Breast epithelium (tissue), 4 donors: ENCODE data around the gene DOK1. TPM values are rescaled to one million over a fixed set of nuclear protein-coding genes. Genes with fewer than 3 reads are reported as not detected.
A peak's percentile ranks its signal among the peaks of the same experiment; 100 is the strongest.

Source experiments
- DNase-seq, 2 donors: peaks; one replicate each; pipeline ENCODE4 v3.0.0-alpha.2; 2019; ENCODE audit warnings: low spot score in 2 of 2
- H3K27ac ChIP-seq, 2 donors: fragments of 200-600 bp; sonication (generic) in 1 of 2; one replicate each; pipeline ENCODE4 v1.5.1; 2016 to 2019; ENCODE audit warnings: mild to moderate bottlenecking in 1 of 2
- H3K27me3 ChIP-seq, 2 donors: fragments of 200-600 bp; sonication (generic) in 1 of 2; one replicate each; pipeline versions ENCODE4 v1.5.1 to v1.6.0; 2017 to 2019; ENCODE audit warnings: control low read depth in 1 of 2, mild to moderate bottlenecking in 1 of 2
- H3K36me3 ChIP-seq: fragments of 200-600 bp; one replicate; pipeline ENCODE4 v1.5.1; 2019
- H3K4me1 ChIP-seq, 2 donors: fragments of 200-600 bp; sonication (generic); one replicate each; pipeline ENCODE4 v1.5.1; 2016 to 2019; ENCODE audit warnings: control low read depth in 1 of 2
- H3K4me3 ChIP-seq, 3 donors: fragments of 200-600 bp; sonication (generic); 1 replicate in 2 of 3; 2 replicates in 1 of 3; pipeline ENCODE4 v1.5.1; 2016 to 2019; ENCODE audit warnings: mild to moderate bottlenecking in 3 of 3, moderate library complexity in 2 of 3
- H3K9me3 ChIP-seq, 2 donors: fragments of 200-600 bp; sonication (generic) in 1 of 2; one replicate each; pipeline ENCODE4 v1.5.1; 2016 to 2019; ENCODE audit warnings: control low read depth in 1 of 2
- POLR2A ChIP-seq: fragments of 450-650 bp; IDR thresholded peaks from one replicate; pipeline ENCODE4 v1.6.1; 2016; ENCODE audit warnings: antibody characterized with exemption, mild to moderate bottlenecking, moderate library complexity
- POLR2AphosphoS5 ChIP-seq, 3 donors: sonication (generic); formaldehyde crosslinking; IDR thresholded peaks; one replicate each; pipeline ENCODE4 v1.6.1; 2017; ENCODE audit warnings: antibody characterized with exemption in 3 of 3
- intact Hi-C: fragments of 100-400 bp; cut with DNase I; formaldehyde crosslinking; loops from one replicate; pipeline ENCODE4 v1.15.1; 2023; ENCODE audit warnings: low total_unique reads
- total RNA-seq, 3 donors: library from RNA; depleted of rRNA; stranded (reverse); fragments of >200 nt; gene quantifications; one replicate each; pipeline ENCODE4 v1.1.0, GENCODE V29; 2016
- TF ChIP-seq, protein P1 (sequence below), 3 donors: fragments of 450-650 bp; IDR thresholded peaks; one replicate each; pipeline ENCODE4 v1.5.1; 2016 to 2017; ENCODE audit warnings: antibody characterized with exemption in 3 of 3, mild to moderate bottlenecking in 3 of 3, moderate library complexity in 3 of 3

The DOK1 gene
- total RNA-seq, 3 donors from 2014 or later: 11.0 to 33.3 (median 13.1) TPM

DNA sequence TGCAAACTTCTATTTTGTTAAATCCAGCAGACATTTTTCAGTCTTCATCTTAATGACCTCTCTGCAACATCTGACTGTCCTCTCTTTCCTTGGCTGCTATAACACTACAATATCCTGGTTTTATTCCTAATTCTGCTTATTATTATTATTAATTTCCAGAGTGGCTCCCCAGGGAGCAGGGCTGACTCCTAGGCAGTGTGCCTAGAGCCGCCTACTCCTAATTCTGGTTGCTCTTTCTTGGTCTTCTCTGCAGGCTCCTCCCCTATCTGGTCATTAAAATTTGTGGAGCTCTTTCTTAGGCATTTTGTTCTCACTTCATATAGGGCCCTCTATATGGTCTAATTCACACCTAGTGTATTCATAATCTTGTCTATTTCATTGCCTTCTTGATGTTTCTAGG lies 11.5 kb upstream of the DOK1 start:
- Histone ChIP-seq H3K36me3 (no peaks in the 10 kb centered on the region), H3K27me3 (no peaks in the 10 kb centered on the region), H3K4me1 (no peaks in the 10 kb centered on the region), H3K27ac (no peak overlapping the region), H3K9me3 (no peaks in the 10 kb centered on the region), H3K4me3 (no peak overlapping the region)
- TF ChIP-seq, protein P1, sequence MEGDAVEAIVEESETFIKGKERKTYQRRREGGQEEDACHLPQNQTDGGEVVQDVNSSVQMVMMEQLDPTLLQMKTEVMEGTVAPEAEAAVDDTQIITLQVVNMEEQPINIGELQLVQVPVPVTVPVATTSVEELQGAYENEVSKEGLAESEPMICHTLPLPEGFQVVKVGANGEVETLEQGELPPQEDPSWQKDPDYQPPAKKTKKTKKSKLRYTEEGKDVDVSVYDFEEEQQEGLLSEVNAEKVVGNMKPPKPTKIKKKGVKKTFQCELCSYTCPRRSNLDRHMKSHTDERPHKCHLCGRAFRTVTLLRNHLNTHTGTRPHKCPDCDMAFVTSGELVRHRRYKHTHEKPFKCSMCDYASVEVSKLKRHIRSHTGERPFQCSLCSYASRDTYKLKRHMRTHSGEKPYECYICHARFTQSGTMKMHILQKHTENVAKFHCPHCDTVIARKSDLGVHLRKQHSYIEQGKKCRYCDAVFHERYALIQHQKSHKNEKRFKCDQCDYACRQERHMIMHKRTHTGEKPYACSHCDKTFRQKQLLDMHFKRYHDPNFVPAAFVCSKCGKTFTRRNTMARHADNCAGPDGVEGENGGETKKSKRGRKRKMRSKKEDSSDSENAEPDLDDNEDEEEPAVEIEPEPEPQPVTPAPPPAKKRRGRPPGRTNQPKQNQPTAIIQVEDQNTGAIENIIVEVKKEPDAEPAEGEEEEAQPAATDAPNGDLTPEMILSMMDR (IDR thresholded peaks at IDR 0.05): no peak
- TF ChIP-seq POLR2AphosphoS5 (IDR thresholded peaks at IDR 0.05): no peak
- no peak for TF ChIP-seq POLR2A
- DNase-seq: no peak
- intact Hi-C loops: no loop called here

- no peak overlapping the region for H3K27ac ChIP-seq
- intact Hi-C loops: no loop called here
- no peaks in the 10 kb centered on the region for H3K9me3 ChIP-seq
- H3K4me3 ChIP-seq: no peak overlapping the region
- no peaks in the 10 kb centered on the region for H3K27me3 ChIP-seq
- no peaks in the 10 kb centered on the region for H3K4me1 ChIP-seq
- DNase-seq: no peak
- TF ChIP-seq, protein P1 (IDR thresholded peaks at IDR 0.05): no peak
- TF ChIP-seq POLR2AphosphoS5 (IDR thresholded peaks at IDR 0.05): no peak
- TF ChIP-seq POLR2A: no peak
- H3K36me3 ChIP-seq: no peaks in the 10 kb centered on the region
Measured at GRCh38 chr2:74544634-74545033, 9.9 kb upstream of the DOK1 start.

GRCh38 chr2:74546004-74546403 lies 8.5 kb upstream of the DOK1 start:
- no peak for DNase-seq
- intact Hi-C loops: no loop called here
- H3K4me1 ChIP-seq: no peaks in the 10 kb centered on the region

DNA sequence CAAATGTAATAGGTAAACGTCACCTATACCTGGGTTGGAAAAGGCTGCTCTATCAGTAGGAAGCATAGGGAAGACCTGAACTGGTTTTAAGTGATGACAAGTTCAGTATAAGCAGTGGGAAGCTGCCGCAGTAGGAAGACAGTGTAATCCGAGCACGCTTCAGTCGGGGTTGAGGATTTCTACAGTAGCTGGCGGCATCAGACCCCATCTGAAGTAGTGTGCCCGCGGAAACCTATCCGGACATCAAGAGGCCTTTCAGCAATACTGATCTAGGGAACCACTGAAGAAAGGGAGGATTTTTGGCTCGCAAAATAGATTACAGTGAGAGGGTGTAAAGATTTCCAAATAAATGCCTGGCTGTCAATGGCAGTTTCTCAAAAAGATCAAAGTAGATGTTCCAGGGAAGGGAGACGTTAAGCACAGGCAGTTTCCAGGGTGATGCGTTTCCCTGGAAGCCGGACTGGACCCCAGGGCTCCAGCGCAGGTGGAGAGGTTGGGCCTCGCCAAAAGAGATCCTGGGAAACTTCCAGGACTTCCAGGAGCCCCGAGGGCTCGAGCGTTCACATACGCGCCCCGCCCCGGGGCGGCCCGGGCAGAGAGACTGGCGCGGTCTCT lies 6.1 kb upstream of the DOK1 start:
- Histone ChIP-seq H3K27me3 (no peaks in the 10 kb centered on the region), H3K36me3 (no peaks in the 10 kb centered on the region), H3K4me1 (no peaks in the 10 kb centered on the region), H3K27ac (peak overlapping the region; percentile 75 to 79), H3K4me3 (peak overlapping the region; percentile 51 to 83 (median 68)), H3K9me3 (no peaks in the 10 kb centered on the region)
- no peak for DNase-seq
- intact Hi-C loops: no loop called here
- no peak for TF ChIP-seq POLR2A
- TF ChIP-seq POLR2AphosphoS5 (IDR thresholded peaks at IDR 0.05): no peak

More at GRCh38 chr2:74546004-74546403, 8.5 kb upstream of the DOK1 start:
- Histone ChIP-seq H3K27ac (no peak overlapping the region), H3K9me3 (no peaks in the 10 kb centered on the region), H3K4me3 (no peak overlapping the region), H3K36me3 (no peaks in the 10 kb centered on the region), H3K27me3 (no peaks in the 10 kb centered on the region)
- TF ChIP-seq POLR2A: no peak

GRCh38 chr2:74548900-74549826 lies 5.4 kb upstream of the DOK1 start:
- Histone ChIP-seq H3K4me3 (peak overlapping the region; percentile 51 to 83 (median 68)), H3K27me3 (no peaks in the 10 kb centered on the region), H3K27ac (peak overlapping the region; percentile 75 to 79), H3K36me3 (no peaks in the 10 kb centered on the region), H3K9me3 (no peaks in the 10 kb centered on the region), H3K4me1 (no peaks in the 10 kb centered on the region)
- TF ChIP-seq POLR2AphosphoS5 (IDR thresholded peaks at IDR 0.05) (no peak), POLR2A (no peak)
- TF ChIP-seq, protein P1 (IDR thresholded peaks at IDR 0.05): no peak
- no peak for DNase-seq
- intact Hi-C loops: no loop called here

DNA sequence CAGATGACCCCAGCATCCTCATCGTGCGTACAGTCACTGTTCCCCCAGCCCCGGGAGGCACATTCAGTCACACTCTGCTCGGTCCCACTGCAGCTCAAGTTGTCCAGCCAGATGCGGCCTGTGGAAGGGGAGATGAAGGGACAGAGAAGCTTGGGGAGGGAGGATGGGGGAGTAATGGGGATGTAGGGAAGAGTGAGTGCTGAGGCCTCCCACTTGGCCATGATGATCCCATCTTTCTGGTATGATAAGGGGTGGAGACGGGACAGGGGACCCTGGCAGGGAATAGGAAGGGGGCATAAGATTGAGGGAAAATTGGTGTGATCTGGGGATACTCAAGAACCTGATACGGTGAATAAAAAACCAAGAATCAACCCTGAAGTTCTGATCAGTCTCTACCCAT lies 4.3 kb upstream of the DOK1 start:
- no peaks in the 10 kb centered on the region for H3K27me3 ChIP-seq
- no peak overlapping the region for H3K4me3 ChIP-seq
- intact Hi-C loops: loop anchor here (5.0 kb wide), 2 partner anchors 567 to 1163 kb away; partner anchors contain the start of gene ALMS1
- no peak overlapping the region for H3K27ac ChIP-seq
- no peak for DNase-seq
- H3K9me3 ChIP-seq: no peaks in the 10 kb centered on the region
- no peaks in the 10 kb centered on the region for H3K36me3 ChIP-seq
- TF ChIP-seq, protein P1 (IDR thresholded peaks at IDR 0.05): no peak
- no peak for TF ChIP-seq POLR2A
- TF ChIP-seq POLR2AphosphoS5 (IDR thresholded peaks at IDR 0.05): no peak
- H3K4me1 ChIP-seq: no peaks in the 10 kb centered on the region
